OCI-LY1 (cell line): Measurements from ENCODE around the gene HOXD8.

Experiments used
- H2AFZ ChIP-seq: fragments of 200-600 bp; sonication (generic), shearing (Covaris generic); 2 replicates; pipeline ENCODE4 v1.6.0; 2014; ENCODE audit warnings: antibody characterized with exemption, mild to moderate bottlenecking, low read length
- H3F3A ChIP-seq: fragments of 200-600 bp; sonication (generic), shearing (Covaris generic); 2 replicates; pipeline ENCODE4 v1.6.0; 2014; ENCODE audit warnings: mild to moderate bottlenecking, antibody characterized with exemption, low read length, moderate library complexity; ENCODE audit not compliant: insufficient read depth
- H3K27ac ChIP-seq: fragments of 200-600 bp; sonication (generic); 2 replicates; pipeline ENCODE4 v1.5.1; 2014; ENCODE audit warnings: low read length, mixed run types, mild to moderate bottlenecking, low read depth; ENCODE audit not compliant: poor library complexity, severe bottlenecking
- H3K27me3 ChIP-seq: fragments of 200-600 bp; sonication (generic); 2 replicates; pipeline ENCODE4 v1.6.0; 2014; ENCODE audit warnings: antibody characterized with exemption, mild to moderate bottlenecking, low read length, moderate library complexity; ENCODE audit not compliant: insufficient read depth
- H3K36me3 ChIP-seq: fragments of 200-600 bp; sonication (generic); 2 replicates; pipeline ENCODE4 v1.6.1; 2014; ENCODE audit warnings: mild to moderate bottlenecking, antibody characterized with exemption, low read length, moderate library complexity, mixed read lengths; ENCODE audit not compliant: insufficient read depth
- H3K4me1 ChIP-seq: fragments of 200-600 bp; sonication (generic); 2 replicates; pipeline ENCODE4 v1.5.1; 2014; ENCODE audit warnings: mild to moderate bottlenecking, low read length, moderate library complexity; ENCODE audit not compliant: insufficient read depth, severe bottlenecking
- H3K4me2 ChIP-seq: fragments of 200-600 bp; sonication (generic), shearing (Covaris generic); 2 replicates; pipeline ENCODE4 v1.6.1; 2014; ENCODE audit warnings: low read length
- H3K4me3 ChIP-seq: fragments of 200-600 bp; sonication (generic); 2 replicates; pipeline ENCODE4 v1.5.1; 2014; ENCODE audit warnings: low read length, low read depth, mild to moderate bottlenecking, mixed read lengths; ENCODE audit not compliant: poor library complexity, severe bottlenecking
- H3K79me2 ChIP-seq: fragments of 200-600 bp; shearing (Covaris generic); 2 replicates; pipeline ENCODE4 v1.6.1; 2016; ENCODE audit warnings: mixed run types, low read length, mixed read lengths; ENCODE audit not compliant: insufficient read depth
- H3K9ac ChIP-seq: fragments of 200-600 bp; sonication (generic), shearing (Covaris generic); 2 replicates; pipeline ENCODE4 v1.6.1; 2014; ENCODE audit warnings: mild to moderate bottlenecking, low read length, mixed read lengths
- H3K9me2 ChIP-seq: fragments of 200-600 bp; sonication (generic), shearing (Covaris generic); 2 replicates; pipeline ENCODE4 v1.6.1; 2014; ENCODE audit warnings: low read depth, mild to moderate bottlenecking, low read length, mixed read lengths
- H3K9me3 ChIP-seq: fragments of 200-600 bp; shearing (Covaris generic); 2 replicates; pipeline ENCODE4 v1.6.1; 2014; ENCODE audit warnings: low read length, mixed read lengths
- H4K20me1 ChIP-seq: fragments of 200-600 bp; sonication (generic), shearing (Covaris generic); 2 replicates; pipeline ENCODE4 v1.6.0; 2016; ENCODE audit warnings: mild to moderate bottlenecking, low read length; ENCODE audit not compliant: insufficient read depth
- CTCF ChIP-seq: fragments of 200-600 bp; sonication (generic), shearing (Covaris generic); IDR thresholded peaks from 2 replicates; pipeline ENCODE4 v1.5.1; 2017; ENCODE audit warnings: mild to moderate bottlenecking, antibody characterized with exemption, low read length, moderate library complexity, mixed read lengths
- EZH2 ChIP-seq: fragments of 200-600 bp; sonication (generic), shearing (Covaris generic); IDR thresholded peaks from 2 replicates; pipeline ENCODE4 v1.8.0; 2017; ENCODE audit warnings: borderline replicate concordance, mixed run types, mild to moderate bottlenecking, antibody characterized with exemption, low read length, moderate library complexity, mixed read lengths

HOXD8 gene

DNA sequence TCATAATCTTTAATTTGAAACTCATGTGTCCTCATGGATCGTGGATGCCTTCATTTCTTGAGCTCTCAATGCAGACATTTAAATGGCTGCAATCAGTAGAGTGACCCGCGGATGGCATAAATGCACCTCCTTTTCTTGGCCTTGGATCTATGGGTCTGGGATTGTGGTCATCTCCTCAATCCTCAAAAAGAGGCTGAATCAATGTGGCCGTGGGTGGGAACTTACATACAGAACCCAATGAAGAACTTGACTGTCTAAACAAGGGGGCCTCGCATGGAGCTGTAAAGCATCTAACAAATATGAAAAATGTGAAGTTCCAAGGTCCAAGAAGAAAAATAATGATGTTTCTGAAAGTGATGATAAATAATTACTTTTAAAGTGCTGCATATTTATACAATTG is 34.1 kb upstream of the HOXD8 start:
- no peaks in the 10 kb centered on the region for H3K36me3 ChIP-seq
- TF ChIP-seq CTCF (no peak), EZH2 (no peak)
- H3K9ac ChIP-seq, result no peak overlapping the region
- no peaks in the 10 kb centered on the region for H3K9me2 ChIP-seq
- H3K27me3 ChIP-seq, result no peaks in the 10 kb centered on the region
- no peak overlapping the region for H3K4me3 ChIP-seq
- no peak overlapping the region for H3K27ac ChIP-seq
- H3K9me3 ChIP-seq, result no peaks in the 10 kb centered on the region
- H4K20me1 ChIP-seq, result no peaks in the 10 kb centered on the region
- H2AFZ ChIP-seq, result no peak overlapping the region
- H3K4me1 ChIP-seq, result peaks cover 12% of the 10 kb centered on the region
- H3K4me2 ChIP-seq, result no peak overlapping the region
- no peaks in the 10 kb centered on the region for H3K79me2 ChIP-seq
- H3F3A ChIP-seq, result no peaks in the 10 kb centered on the region

DNA sequence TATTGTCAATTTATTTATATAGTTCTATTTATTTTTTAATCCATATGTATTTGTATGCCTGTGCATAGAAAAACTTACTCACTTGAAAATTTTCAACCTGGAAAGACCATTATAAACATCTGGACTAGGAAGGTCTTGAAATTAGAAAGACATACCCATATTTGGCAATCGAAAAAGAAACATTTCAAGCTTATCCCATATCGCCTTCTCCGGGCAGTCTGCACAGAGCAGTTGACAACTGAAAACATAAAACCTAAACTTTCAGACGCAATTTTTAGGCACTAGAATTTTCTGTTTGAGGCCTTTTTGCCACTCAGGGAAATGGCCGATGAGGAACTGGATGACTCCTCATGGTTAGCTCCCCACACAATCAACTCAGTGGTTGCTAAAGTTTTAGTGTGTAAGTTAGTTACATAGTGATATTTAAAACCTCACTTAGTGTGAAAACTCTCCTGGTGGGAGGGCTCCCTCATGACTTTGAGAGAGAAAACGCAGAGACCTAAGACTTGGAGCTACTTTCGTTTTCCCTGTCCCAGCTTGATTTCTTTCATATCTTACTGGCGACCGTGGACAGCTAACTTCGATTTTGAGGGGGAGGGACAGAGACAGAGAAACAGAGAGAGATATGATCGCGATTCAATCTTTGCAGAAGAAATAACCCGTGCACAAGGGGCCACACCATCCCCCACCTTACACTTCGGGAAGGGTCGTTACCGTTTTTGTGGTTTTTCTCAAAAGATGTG is 33.1 kb upstream of the HOXD8 start:
- Histone ChIP-seq H3K9me3 (no peaks in the 10 kb centered on the region), H3K27me3 (no peaks in the 10 kb centered on the region), H3K9me2 (no peaks in the 10 kb centered on the region), H3K36me3 (no peaks in the 10 kb centered on the region), H3K4me1 (peaks cover 12% of the 10 kb centered on the region), H4K20me1 (no peaks in the 10 kb centered on the region), H3K27ac (no peak overlapping the region), H2AFZ (no peak overlapping the region), H3K79me2 (no peaks in the 10 kb centered on the region), H3F3A (no peaks in the 10 kb centered on the region), H3K4me2 (peak overlapping the region; percentile 70), H3K4me3 (peak overlapping the region; percentile 56), H3K9ac (peak overlapping the region; percentile 56; the same call in 1 of the 2 replicates)
- TF ChIP-seq CTCF (no peak), EZH2 (no peak)

DNA sequence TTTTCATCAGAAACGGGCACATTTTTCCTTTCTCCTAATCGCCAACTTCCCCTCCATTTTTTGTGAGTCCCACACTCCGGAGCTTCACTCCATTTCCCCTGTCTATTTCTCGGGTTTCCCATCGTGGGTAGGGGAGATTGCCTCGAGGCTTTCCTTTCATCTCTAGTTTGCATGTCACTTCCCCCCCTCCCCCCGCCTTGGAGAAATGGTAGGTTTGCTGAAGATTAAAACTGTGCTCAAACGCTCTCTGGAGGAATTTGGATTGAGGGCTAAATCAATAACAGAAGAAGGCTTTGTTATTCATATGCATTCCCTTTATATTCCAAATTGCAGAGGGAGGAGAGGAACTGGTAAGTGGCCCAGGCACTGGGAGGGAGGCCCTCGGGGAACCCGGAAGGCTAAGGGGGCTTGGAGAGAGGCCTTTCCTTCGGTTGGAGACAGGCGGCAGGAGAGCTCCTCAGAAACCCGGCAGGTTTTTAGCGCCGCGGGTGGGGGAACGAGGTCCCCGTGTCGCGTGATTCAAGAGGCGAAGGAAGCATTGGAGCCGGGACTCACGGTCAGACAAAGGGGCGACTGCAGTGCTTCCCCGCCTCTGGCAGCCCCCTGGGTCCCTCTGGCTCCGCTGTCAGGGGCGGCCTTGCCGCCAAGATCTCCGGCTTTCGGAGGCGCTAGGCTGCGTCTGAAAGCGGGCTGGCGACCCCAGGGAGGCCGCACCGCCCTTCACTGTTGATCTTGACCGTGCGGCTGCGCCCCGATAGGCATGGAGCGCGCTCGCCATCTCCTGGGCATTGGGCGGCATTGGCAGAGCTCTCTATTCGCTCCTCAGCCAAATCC is 32.3 kb upstream of the HOXD8 start:
- H3K4me3 ChIP-seq, result peak overlapping the region; percentile 56
- no peaks in the 10 kb centered on the region for H3K36me3 ChIP-seq
- no peaks in the 10 kb centered on the region for H3F3A ChIP-seq
- no peaks in the 10 kb centered on the region for H3K9me2 ChIP-seq
- TF ChIP-seq EZH2 (no peak), CTCF (peak; percentile 77)
- no peaks in the 10 kb centered on the region for H3K79me2 ChIP-seq
- no peaks in the 10 kb centered on the region for H3K9me3 ChIP-seq
- peaks cover 12% of the 10 kb centered on the region for H3K4me1 ChIP-seq
- no peaks in the 10 kb centered on the region for H4K20me1 ChIP-seq
- no peak overlapping the region for H3K27ac ChIP-seq
- H3K4me2 ChIP-seq, result peak overlapping the region; percentile 70
- peak overlapping the region; percentile 31; the same call in 1 of the 2 replicates for H2AFZ ChIP-seq
- H3K27me3 ChIP-seq, result no peaks in the 10 kb centered on the region
- peak overlapping the region; percentile 56; the same call in 1 of the 2 replicates for H3K9ac ChIP-seq
